ENCODE measurements around the gene OGFR.

OGFR gene

DNA sequence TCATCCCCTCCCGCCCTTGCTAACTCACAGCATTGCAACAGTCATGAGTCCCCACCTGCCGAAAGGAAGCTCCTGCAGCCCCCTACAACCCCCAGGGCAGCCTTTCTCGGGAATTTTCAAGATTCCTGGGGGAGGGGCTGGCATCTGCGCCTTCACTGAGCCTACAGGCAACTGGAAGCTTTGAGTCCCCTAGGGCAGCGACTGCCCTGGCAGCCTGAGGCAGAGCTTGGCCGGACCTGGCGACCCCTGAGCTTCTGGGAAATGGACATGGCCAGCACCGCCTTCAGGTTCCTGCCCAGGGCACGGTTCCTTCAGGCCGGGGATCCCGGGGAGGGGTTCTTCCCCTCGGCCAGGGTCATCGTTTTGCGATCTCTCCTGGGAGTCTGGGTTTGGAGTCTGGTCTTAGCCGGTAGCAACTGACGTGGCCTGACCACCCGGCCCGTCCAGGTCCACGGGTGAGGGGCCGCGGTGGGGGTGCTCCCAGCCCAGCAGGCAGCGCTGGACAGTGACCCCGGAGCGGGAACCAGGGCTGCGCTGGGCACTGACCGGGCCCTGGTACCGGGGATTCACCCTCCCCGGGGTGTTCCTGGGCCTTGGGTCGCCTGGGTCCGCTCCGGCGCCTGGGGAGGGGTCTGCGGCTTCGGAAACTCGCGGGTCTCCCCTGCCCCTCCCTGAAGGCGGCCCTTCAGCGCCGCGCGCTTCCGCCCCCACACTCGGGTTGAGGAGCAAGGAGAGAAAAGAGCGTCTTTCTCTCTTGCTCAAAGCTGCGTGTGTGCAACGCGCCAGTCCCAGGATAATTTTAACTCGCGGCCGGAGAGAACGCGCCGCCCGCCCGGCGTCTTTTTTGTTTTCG, 11.6 kb downstream of the OGFR start:
- DNase-seq: no peak

GRCh38 chr20:62816884-62817873, 12.5 kb downstream of the OGFR start, which contains the start of gene COL9A3:
Gene COL9A3, plus strand, starts transcription at chr20:62817050. Its CDS starts 15 bp downstream, at chr20:62817065.
- DNase-seq: no peak

DNA sequence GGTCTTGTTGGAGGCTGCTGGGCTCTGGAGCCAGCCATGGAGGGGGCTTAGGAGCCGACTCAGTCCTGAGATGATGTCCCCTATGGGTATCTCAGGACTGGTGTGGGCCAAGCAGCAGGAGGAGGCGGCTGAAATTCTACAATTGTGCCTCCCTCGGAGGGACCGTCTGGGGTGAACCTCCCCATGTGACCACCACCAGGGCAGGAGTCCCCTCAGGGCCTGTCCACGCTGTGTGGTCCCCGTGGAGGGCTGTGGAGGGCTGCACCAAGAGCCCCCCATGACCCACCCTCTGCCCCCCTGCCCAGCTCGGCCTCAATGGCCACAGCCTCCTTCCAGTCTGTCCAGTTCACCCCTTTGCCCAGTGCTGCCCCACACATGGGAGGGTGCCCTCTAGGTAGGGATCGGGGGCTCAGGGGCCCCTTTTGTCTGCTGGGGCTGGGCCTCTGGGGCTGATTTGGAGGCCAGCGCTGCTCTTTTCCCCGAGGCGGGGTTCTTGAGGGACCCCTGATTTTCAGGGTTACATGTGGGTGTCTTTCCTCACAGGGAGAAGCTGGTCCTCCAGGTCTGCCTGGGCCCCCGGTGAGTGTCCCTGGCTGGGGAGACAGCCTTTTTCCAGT, 13.4 kb downstream of the OGFR start:
- no peak for DNase-seq

DNA sequence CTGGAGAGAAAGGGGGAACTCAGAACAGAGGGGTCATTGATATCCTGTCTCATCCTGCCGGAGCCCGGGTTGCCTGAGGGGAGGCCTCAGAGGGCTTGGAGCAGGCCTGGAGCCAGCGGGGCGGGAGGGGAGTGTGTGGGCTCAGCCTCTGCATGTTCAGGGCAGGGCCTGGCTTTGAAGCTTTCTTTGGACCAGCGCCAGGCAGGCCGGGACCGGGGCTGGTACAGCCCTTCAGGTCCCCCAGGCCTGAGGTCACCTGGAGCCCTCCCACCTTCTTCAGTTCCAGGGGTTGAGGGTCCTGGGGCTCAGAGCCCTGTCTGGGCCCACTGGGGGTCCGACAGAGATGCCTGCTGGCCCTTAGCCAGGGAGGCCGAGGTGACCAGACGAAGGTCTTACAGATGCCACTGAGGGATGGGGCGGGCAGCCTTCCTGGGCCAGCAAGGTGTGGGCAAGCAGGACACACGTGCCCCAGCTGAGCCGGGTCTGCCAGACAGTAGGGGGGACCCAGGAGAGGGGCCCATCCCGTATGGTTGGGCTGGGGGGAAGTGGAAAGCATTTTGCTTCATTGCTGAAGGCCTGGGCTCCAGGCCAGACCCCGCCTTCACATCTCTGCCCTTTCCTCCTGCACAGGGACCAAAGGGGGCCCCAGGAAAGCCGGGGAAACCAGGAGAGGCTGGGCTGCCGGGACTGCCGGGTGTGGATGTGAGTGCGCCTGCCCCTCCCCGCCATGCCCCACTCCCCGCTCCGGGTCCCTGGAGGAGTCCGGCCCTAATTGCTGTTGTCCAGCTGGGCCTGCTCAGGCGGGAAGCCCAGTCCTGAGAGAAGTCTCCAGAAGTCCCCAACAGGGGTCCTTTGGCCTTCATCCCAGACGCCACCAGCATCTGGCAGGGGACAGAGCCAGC, 14.2 kb downstream of the OGFR start:
- DNase-seq: no peak

- DNase-seq: no peak
These were observed 15.0 kb downstream of the OGFR start for GRCh38 chr20:62819494-62820174.

DNA sequence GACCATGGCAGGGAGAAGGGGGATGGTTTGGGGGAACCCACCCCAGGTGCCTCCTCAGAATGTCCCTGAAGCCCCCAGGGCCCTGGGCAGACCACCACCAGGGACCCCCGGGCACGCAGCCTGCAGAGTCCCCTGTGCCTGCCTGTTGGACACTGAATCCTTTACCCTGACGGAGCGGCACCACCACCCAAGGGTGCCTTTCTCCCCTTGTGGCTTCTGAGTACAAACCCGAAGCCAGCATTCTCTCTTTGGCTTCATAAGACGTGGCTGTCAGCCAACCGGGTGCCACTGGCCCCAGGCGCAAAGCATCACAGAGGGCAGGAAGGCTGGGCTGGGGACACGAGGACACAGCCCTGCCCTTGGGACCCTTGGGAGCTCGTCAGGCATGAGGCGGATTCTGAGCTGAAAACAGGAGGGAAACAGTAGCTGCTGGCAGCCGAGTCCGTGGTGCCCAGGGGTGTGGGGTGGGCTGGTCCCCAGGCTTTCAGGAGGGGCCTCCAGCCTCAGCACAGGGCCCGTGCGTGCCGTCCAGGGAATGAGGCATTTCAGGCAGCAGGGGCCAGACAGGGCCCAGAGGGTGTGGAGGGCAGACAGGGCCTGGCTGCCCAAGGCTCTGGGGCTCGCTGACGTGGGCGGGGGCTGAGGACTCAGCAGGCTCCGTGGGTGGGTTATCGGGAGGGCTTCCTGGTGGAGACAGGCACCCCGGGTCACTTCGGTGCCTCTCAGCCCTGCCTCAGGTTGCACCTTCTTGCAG, 15.8 kb downstream of the OGFR start:
- no peak for DNase-seq

DNA sequence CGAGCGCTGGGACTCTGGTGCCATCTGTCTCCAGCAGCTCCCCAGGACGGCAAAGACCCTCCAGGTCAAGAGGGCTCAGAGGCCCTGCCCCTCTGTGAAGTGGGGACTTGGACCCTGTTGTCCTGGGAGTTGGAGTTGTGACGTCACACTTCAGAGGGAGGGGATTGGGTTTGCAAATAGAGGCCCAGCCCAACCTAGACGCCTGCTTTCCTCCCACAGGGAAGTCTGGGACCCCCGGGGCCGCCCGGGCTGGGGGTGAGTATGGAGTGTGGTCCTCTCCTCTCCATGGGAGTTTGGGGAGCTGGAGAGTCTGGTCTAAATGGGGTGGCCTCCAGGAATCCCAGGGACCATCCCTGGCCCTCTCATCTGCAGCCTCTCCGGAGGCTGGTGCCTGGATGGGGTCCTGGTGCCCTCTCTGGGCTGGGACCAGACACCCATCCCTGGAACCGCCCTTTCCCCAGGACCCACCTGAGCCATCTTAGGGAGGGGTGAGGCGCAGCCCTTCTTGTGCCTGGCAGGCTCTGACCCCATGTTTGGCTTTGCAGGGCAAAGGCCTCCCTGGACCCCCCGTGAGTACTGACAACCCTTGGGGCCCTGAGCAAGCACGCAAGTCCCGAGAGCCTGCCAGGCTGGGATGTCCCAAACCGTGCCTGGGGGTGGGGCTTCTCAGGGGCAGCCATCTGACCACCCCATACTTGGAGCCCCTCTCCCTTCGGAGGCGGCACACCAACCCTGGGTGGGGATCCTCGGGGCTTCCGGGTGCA, 16.5 kb downstream of the OGFR start:
- DNase-seq: no peak

DNA sequence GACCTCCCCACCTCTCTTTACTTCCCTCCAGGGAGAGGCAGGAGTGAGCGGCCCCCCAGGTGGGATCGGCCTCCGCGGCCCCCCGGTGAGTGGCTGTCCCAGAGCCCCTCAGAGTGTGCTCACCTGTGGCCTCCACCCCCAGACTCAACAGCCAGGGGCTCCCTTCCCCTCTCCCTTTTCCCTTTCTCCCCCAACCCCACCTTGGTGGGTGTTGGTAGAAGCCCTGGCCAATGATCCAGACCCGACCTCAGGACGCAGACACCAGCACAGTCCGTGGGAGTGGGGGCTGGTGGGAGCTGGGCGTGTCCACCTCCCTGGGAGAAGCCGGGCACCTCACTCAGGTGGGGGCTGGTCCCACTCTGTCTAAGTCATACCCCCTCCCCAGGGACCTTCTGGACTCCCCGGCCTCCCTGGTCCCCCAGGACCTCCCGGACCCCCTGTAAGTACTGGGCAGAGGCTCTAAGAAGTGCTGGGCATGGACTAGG, 17.1 kb downstream of the OGFR start:
- DNase-seq: no peak

- DNase-seq: no peak
These were observed 17.7 kb downstream of the OGFR start for GRCh38 chr20:62822239-62822787.

GRCh38 chr20:62822788-62823651, 18.4 kb downstream of the OGFR start:
- DNase-seq: no peak

DNA sequence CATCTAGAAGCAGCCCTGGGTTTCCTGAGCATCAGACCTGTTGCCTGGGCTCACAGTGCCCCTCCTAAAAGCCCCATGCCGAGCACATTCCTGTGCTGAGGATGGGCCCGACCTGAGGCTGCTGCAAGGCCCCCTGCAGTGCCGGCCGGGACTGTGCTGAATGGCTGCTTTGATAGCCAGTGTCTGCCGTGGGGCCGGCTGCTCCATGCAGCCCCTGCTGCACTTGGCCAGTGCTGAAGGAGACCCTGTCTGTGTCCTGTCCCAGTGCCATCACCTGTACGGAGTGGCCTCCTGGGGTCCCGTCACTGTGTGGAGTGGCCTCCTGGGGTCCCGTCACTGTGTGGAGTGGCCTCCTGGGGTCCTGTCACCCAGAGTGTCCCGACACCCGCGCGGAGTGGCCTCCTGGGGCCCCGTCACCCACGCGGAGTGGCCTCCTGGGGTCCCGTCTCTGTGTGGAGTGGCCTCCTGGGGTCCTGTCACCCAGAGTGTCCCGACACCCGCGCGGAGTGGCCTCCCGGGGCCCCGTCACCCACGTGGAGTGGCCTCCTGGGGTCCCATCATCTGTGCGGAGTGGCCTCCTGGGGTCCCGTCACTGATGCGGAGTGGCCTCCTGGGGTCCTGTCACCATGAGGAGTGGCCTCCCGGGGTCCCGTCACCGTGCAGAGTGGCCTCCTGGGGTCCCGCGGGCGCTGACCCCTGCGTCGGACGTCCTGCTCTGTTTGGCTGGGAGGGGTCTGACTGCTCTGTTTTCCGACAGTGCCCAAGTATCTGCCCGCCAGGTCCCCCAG, 19.2 kb downstream of the OGFR start:
- DNase-seq: no peak

GRCh38 chr20:62824476-62825332, 20.1 kb downstream of the OGFR start:
- DNase-seq: peak in 1 of 2 donors; percentile 55

DNA sequence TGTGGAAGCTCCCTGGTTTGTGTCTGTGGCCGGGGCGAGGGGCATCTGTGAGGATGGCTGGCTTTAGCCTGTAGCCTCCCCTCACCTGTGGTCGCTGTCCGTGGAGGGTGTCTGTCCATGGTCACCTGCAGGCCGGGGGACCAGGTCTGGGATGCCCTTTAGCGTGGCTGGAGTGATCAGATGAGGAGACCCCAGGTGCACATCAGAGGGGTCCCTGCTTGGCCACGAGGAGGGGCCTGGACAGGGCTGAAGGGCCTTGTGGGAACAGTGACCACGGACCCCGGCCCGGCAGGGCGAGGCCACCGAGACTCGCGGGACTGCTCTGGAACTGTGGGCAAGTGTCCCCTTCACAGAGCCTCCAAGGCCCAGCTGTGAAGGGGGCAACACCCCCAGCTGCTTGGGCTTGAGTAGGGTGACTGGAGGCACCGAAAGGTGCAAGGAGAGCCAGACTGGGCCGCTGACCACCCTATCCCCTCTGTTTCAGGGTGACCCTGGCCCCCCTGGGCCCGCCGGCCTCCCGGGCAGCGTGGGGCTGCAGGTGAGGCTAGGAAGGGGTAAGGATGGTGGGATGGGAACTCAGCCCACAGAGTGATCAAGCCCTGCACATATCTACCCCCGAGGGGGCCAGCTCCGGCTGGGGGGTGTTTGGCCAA, 20.8 kb downstream of the OGFR start:
- DNase-seq: no peak

- DNase-seq: no peak
These were observed 21.5 kb downstream of the OGFR start for GRCh38 chr20:62825986-62826645.

DNA sequence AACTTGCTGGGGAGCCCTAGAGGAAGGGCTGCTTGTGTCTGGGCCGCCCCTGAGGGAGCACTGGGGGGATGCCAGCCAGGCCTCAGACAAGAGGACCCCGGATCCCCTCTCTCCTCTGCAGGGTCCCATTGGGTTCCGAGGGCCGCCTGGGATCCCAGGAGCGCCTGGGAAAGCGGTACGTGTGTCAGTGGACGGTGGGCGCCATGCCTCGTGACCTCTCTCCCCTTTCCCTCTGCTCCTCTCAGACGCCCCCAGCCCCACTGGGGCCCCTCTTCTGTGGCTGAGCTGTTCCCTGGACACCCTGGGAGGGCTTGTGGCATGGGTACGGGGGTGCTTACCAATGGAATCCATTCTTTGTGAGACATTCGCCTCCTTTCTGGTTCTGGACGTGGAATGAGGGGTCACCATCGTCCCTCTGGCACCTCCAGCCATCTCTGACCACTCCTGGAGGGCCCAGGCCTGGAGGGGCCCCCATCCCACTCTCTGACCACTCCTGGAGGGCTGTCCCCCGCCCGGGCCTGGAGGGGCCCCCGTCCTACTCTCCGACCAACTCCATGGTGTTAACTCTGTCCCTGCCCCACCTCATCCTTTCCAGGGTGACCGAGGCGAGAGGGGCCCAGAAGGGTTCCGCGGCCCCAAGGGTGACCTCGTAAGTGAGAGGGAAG, 22.1 kb downstream of the OGFR start:
- DNase-seq: no peak

Data from activated CD4-positive, alpha-beta T cell treated with anti-CD3 and anti-CD28 coated beads for 4 hours (primary cell).